A673 (cell line): Measurements from ENCODE around the gene FNIP1.

ENCODE experiments used
- EZH2 ChIP-seq: fragments of 200-600 bp; sonication (generic); IDR thresholded peaks from 2 replicates; pipeline ENCODE4 v1.6.1; 2017; ENCODE audit warnings: borderline replicate concordance, low read depth, mild to moderate bottlenecking, mixed read lengths, antibody characterized with exemption, low read length; ENCODE audit not compliant: poor library complexity, severe bottlenecking
- TF ChIP-seq, protein P1 (sequence below): fragments of 300-800, 200-600 bp; sonication (generic); conservative IDR thresholded peaks from 2 replicates; pipeline ENCODE4 v1.5.1; 2017; ENCODE audit warnings: low read depth, mild to moderate bottlenecking, antibody characterized with exemption, low read length, moderate library complexity, mixed read lengths

- TF ChIP-seq, protein P1, sequence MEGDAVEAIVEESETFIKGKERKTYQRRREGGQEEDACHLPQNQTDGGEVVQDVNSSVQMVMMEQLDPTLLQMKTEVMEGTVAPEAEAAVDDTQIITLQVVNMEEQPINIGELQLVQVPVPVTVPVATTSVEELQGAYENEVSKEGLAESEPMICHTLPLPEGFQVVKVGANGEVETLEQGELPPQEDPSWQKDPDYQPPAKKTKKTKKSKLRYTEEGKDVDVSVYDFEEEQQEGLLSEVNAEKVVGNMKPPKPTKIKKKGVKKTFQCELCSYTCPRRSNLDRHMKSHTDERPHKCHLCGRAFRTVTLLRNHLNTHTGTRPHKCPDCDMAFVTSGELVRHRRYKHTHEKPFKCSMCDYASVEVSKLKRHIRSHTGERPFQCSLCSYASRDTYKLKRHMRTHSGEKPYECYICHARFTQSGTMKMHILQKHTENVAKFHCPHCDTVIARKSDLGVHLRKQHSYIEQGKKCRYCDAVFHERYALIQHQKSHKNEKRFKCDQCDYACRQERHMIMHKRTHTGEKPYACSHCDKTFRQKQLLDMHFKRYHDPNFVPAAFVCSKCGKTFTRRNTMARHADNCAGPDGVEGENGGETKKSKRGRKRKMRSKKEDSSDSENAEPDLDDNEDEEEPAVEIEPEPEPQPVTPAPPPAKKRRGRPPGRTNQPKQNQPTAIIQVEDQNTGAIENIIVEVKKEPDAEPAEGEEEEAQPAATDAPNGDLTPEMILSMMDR = no peak
- no peak for TF ChIP-seq EZH2
Observed at GRCh38 chr5:131679911-131680310, 116.9 kb downstream of the FNIP1 start.
